ENCODE data around the gene FNIP1. TPM values are rescaled to one million over a fixed set of nuclear protein-coding genes. Genes with fewer than 3 reads are reported as not detected.
"Not testable (repeated sequence)": the region's sequence is repeated elsewhere in the genome, so short reads cannot be mapped to it uniquely, and the experiment has no call there.

Gene FNIP1
- total RNA-seq, 8 experiments from 2014 or later: 16.7 to 33.7 (median 27.4) TPM

- not testable (repeated sequence) for H3K4me1 ChIP-seq (replicated peaks in 1 of 2); ATAC-seq (replicated peaks in 6 of 8); H3K27ac ChIP-seq; H3K4me3 ChIP-seq
- in situ Hi-C loops (cut with MboI; ENCODE audit: low pct_unique_long_range_greater_than_20kb in 2 of 9, low sequenced_read_pairs in 9 of 9, unreplicated experiment in 9 of 9): loop anchor here in 2 of 9 experiments (25.0 kb wide), 1 partner anchor 419 kb away; the partner anchor contains the start of gene ACSL6 (in 2 of the 2)
- 50 to 100% (median 87%) methylated on average over 1 to 2 of the region's 2 CpGs; no CpG with 5 or more reads in 2 of the 10 experiments for WGBS, 10 experiments
Observed at GRCh38 chr5:131593436-131593835, 203.4 kb downstream of the FNIP1 start.

Other genes with a start within 250 kb of the FNIP1 start
- gene RAPGEF6, start 161.8 kb downstream of the FNIP1 start, total RNA-seq: 10 to 100 TPM; 12.0 to 69.2 (median 29.8) TPM
- gene MEIKIN, start 148.6 kb upstream of the FNIP1 start, total RNA-seq: not detected
- gene ACSL6, start 214.6 kb upstream of the FNIP1 start, total RNA-seq: 10 to 100 TPM in 4 of 8 experiments, 1 to 10 TPM in 2, under 1 TPM in 2; 0.31 to 20.5 (median 8.7) TPM

All from motor neuron (in vitro differentiated cells).